ENCODE measurements around the gene ACIN1. TPM values are rescaled to one million over a fixed set of nuclear protein-coding genes. Genes with fewer than 3 reads are reported as not detected.

ACIN1 gene
- total RNA-seq, 1 experiment from 2014 or later, result 171 TPM

DNA sequence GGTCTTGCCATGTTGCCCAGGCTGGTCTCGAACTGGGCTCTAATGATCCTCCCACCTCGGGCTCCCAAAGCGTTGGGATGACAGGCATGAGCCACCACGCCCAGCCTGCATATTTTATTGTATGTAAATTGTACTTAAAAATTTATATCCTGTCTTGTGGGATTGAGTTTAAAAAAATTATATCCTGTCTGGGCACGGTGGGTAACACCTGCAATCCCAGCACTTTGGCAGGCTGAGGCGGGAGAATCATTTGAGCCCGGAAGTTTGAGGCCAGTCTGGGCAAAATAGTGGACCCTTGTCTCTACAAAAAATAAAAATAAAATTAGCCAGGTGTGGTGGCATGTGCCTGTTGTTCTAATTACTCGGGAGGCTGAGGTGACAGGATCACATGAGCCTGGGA is 38.0 kb upstream of the ACIN1 start:
- POLR2A ChIA-PET (ENCODE audit: unreplicated experiment), result no interaction called here
- H3K9me2 ChIP-seq (ENCODE audit: insufficient read depth), result no peaks in the 10 kb centered on the region
- no peak overlapping the region for H2AFZ ChIP-seq
- CTCF ChIA-PET, result no interaction called here
- H3K27me3 ChIP-seq (ENCODE audit: insufficient read depth, low read depth), result no peaks in the 10 kb centered on the region
- H4K20me1 ChIP-seq (ENCODE audit: insufficient read depth), result no peaks in the 10 kb centered on the region
- H3K4me2 ChIP-seq, result no peak overlapping the region
- H3F3A ChIP-seq (ENCODE audit: insufficient read depth, low read depth), result peaks cover 12% of the 10 kb centered on the region
- no peak overlapping the region for H3K27ac ChIP-seq
- peaks cover 21% of the 10 kb centered on the region for H3K4me1 ChIP-seq (replicated peaks; ENCODE audit: insufficient read depth)
- no peaks in the 10 kb centered on the region for H3K79me2 ChIP-seq (ENCODE audit: low read depth)
- intact Hi-C loops (cut with micrococcal nuclease; ENCODE audit: unreplicated experiment), result no loop called here
- H3K36me3 ChIP-seq (ENCODE audit: low read depth), result no peaks in the 10 kb centered on the region
- no peaks in the 10 kb centered on the region for H3K9me3 ChIP-seq (ENCODE audit: insufficient read depth, low read depth)
- no peak for DNase-seq
- no peak overlapping the region for H3K4me3 ChIP-seq
- no peak for TF ChIP-seq EZH2 (IDR thresholded peaks at IDR 0.05; ENCODE audit: low read depth)
- TF ChIP-seq, protein P1, sequence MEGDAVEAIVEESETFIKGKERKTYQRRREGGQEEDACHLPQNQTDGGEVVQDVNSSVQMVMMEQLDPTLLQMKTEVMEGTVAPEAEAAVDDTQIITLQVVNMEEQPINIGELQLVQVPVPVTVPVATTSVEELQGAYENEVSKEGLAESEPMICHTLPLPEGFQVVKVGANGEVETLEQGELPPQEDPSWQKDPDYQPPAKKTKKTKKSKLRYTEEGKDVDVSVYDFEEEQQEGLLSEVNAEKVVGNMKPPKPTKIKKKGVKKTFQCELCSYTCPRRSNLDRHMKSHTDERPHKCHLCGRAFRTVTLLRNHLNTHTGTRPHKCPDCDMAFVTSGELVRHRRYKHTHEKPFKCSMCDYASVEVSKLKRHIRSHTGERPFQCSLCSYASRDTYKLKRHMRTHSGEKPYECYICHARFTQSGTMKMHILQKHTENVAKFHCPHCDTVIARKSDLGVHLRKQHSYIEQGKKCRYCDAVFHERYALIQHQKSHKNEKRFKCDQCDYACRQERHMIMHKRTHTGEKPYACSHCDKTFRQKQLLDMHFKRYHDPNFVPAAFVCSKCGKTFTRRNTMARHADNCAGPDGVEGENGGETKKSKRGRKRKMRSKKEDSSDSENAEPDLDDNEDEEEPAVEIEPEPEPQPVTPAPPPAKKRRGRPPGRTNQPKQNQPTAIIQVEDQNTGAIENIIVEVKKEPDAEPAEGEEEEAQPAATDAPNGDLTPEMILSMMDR (conservative IDR thresholded peaks at IDR 0.05), result no peak
- no TSS peak for BruUV-seq (replicated peaks)

DNA sequence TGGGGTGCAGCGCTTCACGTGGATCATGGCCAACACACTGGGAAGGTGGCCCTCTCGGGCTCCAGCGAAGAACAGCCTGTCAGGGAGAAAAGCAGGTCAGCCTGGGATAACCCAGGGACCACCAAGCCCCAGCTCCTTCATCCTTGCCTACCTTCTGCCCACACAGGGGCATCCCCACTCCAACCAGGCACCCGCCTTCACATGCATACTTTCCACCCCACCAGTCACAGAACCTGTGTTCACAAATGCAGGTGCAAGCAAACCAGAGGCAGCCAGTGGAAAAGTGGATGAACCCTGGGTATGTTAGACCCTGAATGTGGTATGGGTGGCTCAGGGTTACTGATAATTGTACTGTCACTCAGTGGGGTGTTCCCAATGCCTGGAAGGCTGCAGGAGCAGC is 36.5 kb upstream of the ACIN1 start:
- H3F3A ChIP-seq (ENCODE audit: insufficient read depth, low read depth), result peaks cover 12% of the 10 kb centered on the region
- no peak overlapping the region for H3K27ac ChIP-seq
- H3K4me1 ChIP-seq (replicated peaks; ENCODE audit: insufficient read depth), result peaks cover 20% of the 10 kb centered on the region
- TF ChIP-seq, protein P1 (conservative IDR thresholded peaks at IDR 0.05), result no peak
- no peak for TF ChIP-seq EZH2 (IDR thresholded peaks at IDR 0.05; ENCODE audit: low read depth)
- DNase-seq, result no peak
- no peak overlapping the region for H3K4me2 ChIP-seq
- H3K9me3 ChIP-seq (ENCODE audit: insufficient read depth, low read depth), result no peaks in the 10 kb centered on the region
- CTCF ChIA-PET, result no interaction called here
- no peak overlapping the region for H3K4me3 ChIP-seq
- no peaks in the 10 kb centered on the region for H3K36me3 ChIP-seq (ENCODE audit: low read depth)
- POLR2A ChIA-PET (ENCODE audit: unreplicated experiment), result interaction anchor here (0.6 kb wide), 1 partner anchor 24 kb away, joined by 3 read pairs; no protein-coding TSS in a partner anchor
- intact Hi-C loops (cut with micrococcal nuclease; ENCODE audit: unreplicated experiment), result no loop called here
- no peak overlapping the region for H2AFZ ChIP-seq
- no TSS peak for BruUV-seq (replicated peaks)
- H3K27me3 ChIP-seq (ENCODE audit: insufficient read depth, low read depth), result no peaks in the 10 kb centered on the region
- no peaks in the 10 kb centered on the region for H3K9me2 ChIP-seq (ENCODE audit: insufficient read depth)
- no peaks in the 10 kb centered on the region for H3K79me2 ChIP-seq (ENCODE audit: low read depth)
- no peaks in the 10 kb centered on the region for H4K20me1 ChIP-seq (ENCODE audit: insufficient read depth)

DNA sequence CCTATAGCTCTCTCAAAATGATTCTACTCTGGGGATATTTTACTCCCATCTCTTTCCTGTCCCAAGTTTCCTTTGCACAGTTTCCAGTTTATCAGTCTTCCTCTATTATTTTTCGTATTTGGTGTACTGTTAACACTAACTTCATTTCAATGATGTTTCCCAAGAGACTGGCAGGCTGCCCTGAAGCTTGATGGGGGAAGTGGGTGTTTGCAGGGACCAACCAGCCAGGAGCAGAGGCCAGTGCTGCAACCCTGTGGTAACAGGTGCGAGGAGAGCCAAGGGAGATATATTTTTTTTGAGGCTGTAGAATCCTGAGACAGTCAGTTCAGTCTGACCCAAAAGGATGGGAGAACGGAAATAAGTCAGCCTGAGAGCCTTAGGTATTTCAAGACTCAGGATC is 35.9 kb upstream of the ACIN1 start:
- ChIA-PET POLR2A (ENCODE audit: unreplicated experiment) (no interaction called here), CTCF (no interaction called here)
- no peak for DNase-seq
- Histone ChIP-seq H3K79me2 (ENCODE audit: low read depth) (no peaks in the 10 kb centered on the region), H3K9me3 (ENCODE audit: insufficient read depth, low read depth) (no peaks in the 10 kb centered on the region), H2AFZ (no peak overlapping the region), H3K36me3 (ENCODE audit: low read depth) (no peaks in the 10 kb centered on the region), H3K4me2 (peak overlapping the region; percentile 56; the same call in 1 of the 2 replicates), H3K27me3 (ENCODE audit: insufficient read depth, low read depth) (no peaks in the 10 kb centered on the region), H3K9me2 (ENCODE audit: insufficient read depth) (no peaks in the 10 kb centered on the region), H4K20me1 (ENCODE audit: insufficient read depth) (no peaks in the 10 kb centered on the region), H3K27ac (no peak overlapping the region), H3K4me1 (replicated peaks; ENCODE audit: insufficient read depth) (peaks cover 20% of the 10 kb centered on the region), H3F3A (ENCODE audit: insufficient read depth, low read depth) (peaks cover 12% of the 10 kb centered on the region), H3K4me3 (no peak overlapping the region)
- no TSS peak for BruUV-seq (replicated peaks)
- no peak for TF ChIP-seq EZH2 (IDR thresholded peaks at IDR 0.05; ENCODE audit: low read depth)
- TF ChIP-seq, protein P1 (conservative IDR thresholded peaks at IDR 0.05), result no peak
- intact Hi-C loops (cut with micrococcal nuclease; ENCODE audit: unreplicated experiment), result no loop called here
